Activated CD4-positive, alpha-beta T cell treated with anti-CD3 and anti-CD28 coated beads, Interleukin-2, amount 10 ng/mL, durations not matched to agents 24 days and 14 days (primary cell): ENCODE results near the gene RBKS. TPM values are rescaled to one million over a fixed set of nuclear protein-coding genes. Genes with fewer than 3 reads are reported as not detected.

ENCODE experiments used
- DNase-seq: peaks from one replicate; pipeline ENCODE4 v3.0.0; 2022
- H3K27ac Mint-ChIP-seq: one replicate; pipeline ENCODE4 v1.8.0; 2022; ENCODE audit warnings: mild to moderate bottlenecking, mixed read lengths
- H3K27me3 Mint-ChIP-seq: one replicate; pipeline ENCODE4 v1.8.0; 2022; ENCODE audit warnings: mixed read lengths
- H3K36me3 Mint-ChIP-seq: one replicate; pipeline ENCODE4 v1.8.0; 2022; ENCODE audit warnings: low read depth, mild to moderate bottlenecking, mixed read lengths
- H3K4me1 Mint-ChIP-seq: one replicate; pipeline ENCODE4 v1.8.0; 2021; ENCODE audit warnings: mixed read lengths
- H3K4me3 Mint-ChIP-seq: one replicate; pipeline ENCODE4 v1.8.0; 2022; ENCODE audit warnings: mild to moderate bottlenecking, moderate library complexity, mixed read lengths
- H3K9me3 Mint-ChIP-seq: one replicate; pipeline ENCODE4 v1.8.0; 2021; ENCODE audit warnings: mixed read lengths
- intact Hi-C: fragments of 100-400 bp; cut with micrococcal nuclease; formaldehyde crosslinking; loops from one replicate; pipeline ENCODE4 v1.15.1; 2023
- total RNA-seq: library from RNA; stranded (reverse); gene quantifications from 2 replicates; pipeline ENCODE4 v1.2.3, GENCODE V29; 2022

RBKS gene
- total RNA-seq, 1 donor from 2014 or later: 1.4 TPM

DNA sequence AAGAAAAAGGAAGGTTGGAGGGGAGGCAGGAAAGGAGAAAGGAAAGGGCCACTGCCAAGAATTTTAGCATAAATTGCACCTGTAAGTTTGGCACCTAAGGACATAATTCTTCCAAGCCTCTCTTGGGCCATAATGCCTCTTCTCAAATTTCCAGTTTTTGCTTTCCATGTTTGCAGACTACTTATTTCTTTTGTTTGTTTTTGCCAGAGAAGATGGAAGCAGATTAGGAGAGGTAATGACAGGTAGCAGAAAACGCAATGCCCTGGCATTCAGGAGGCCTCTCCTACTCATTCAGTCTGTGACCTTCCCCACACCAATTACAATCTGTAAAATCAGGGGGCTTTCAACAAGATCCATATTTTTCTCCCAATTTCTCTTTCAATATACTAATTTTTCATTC, 61.9 kb downstream of the RBKS start:
- H3K27me3 Mint-ChIP-seq: no peaks in the 10 kb centered on the region
- intact Hi-C loops: no loop called here
- H3K36me3 Mint-ChIP-seq: peaks cover 3% of the 10 kb centered on the region
- no peak overlapping the region for H3K27ac Mint-ChIP-seq
- DNase-seq: no peak
- H3K4me1 Mint-ChIP-seq: no peaks in the 10 kb centered on the region
- no peak overlapping the region for H3K4me3 Mint-ChIP-seq
- peaks cover 10% of the 10 kb centered on the region for H3K9me3 Mint-ChIP-seq

DNA sequence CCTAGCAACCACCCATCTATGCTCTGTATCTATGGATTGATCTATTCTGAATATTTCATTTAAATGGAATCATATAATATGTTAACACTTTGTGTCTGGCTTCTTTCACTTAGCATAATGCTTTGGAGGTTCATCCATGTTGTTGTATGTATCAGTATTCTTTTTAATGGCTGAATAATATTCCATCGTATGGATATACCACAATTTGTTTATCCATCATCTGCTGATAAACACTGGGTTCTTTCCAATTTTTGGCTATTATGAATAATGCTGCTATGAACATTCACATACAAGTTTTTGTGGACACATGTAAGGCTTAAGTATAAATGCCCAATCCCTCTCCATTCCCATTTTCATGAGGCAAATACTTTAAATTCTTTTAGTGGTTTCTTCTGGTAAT, 65.8 kb downstream of the RBKS start:
- Mint-ChIP-seq H3K27me3 (no peaks in the 10 kb centered on the region), H3K4me1 (no peaks in the 10 kb centered on the region), H3K36me3 (no peaks in the 10 kb centered on the region), H3K4me3 (no peak overlapping the region), H3K9me3 (peaks cover 10% of the 10 kb centered on the region), H3K27ac (no peak overlapping the region)
- intact Hi-C loops: no loop called here
- no peak for DNase-seq

DNA sequence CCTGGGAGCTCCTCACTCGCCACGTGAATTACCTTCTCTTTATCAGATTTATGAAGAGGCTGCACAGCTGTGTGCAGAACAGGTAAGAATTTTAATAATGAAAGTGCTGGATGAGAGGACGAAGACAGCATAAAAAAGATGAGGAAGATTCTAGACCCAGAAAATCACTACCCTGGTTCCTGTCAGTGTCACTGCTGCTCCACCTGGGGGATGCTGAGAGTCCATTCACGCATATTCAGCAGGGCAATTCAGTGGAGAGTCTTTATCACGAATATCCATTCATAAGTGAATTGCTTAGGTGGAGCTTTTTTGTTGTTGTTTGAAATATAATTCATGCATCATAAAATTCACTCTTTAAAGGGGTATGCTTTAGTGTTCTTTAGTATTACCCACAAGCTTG, 66.6 kb downstream of the RBKS start:
- Mint-ChIP-seq H3K27me3 (no peaks in the 10 kb centered on the region), H3K27ac (no peak overlapping the region), H3K36me3 (no peaks in the 10 kb centered on the region), H3K9me3 (peaks cover 10% of the 10 kb centered on the region), H3K4me3 (no peak overlapping the region), H3K4me1 (no peaks in the 10 kb centered on the region)
- no peak for DNase-seq
- intact Hi-C loops: no loop called here

DNA sequence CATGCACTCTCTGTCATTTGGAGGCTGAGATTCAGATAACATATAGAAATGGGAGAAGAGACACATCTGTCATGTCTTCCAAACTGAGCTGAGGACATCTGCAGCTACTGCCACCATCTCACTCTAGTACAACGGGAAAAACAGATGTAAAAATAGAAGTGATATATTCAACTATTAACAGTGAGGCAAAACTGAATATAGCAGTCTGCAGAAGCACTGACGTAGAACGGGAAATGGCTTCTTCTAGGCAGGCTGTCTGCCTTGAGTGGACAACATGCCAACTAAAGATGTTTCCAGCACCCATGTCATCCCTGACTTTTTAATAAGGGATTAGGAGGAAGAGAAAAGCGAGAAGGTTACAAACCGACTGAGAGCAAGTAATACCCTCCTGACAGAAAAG, 67.1 kb downstream of the RBKS start:
- DNase-seq: no peak
- Mint-ChIP-seq H3K36me3 (no peaks in the 10 kb centered on the region), H3K4me1 (no peaks in the 10 kb centered on the region), H3K27me3 (no peaks in the 10 kb centered on the region), H3K9me3 (peaks cover 10% of the 10 kb centered on the region), H3K27ac (no peak overlapping the region), H3K4me3 (no peak overlapping the region)
- intact Hi-C loops: no loop called here

DNA sequence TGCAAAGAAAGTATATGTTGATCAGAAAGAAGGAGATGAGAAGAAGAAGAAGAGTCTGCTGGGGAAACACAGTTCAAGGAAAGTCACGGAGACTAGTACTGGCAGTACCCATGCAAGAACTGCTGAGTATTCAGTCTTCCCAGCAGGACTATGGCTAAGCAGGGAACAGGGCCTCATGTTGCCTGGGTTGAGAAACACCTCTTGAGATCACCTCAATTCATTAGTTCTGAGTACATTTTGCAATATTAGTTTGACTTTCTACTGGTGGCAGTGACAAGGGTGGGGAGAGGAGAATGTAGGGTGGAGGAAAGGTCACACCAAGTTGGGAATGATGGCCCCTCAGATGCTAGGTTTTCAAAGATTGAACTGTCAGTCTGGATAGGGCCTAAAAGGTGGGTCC, 68.1 kb downstream of the RBKS start:
- Mint-ChIP-seq H3K4me3 (no peak overlapping the region), H3K27ac (no peak overlapping the region), H3K9me3 (peaks cover 10% of the 10 kb centered on the region), H3K4me1 (no peaks in the 10 kb centered on the region), H3K27me3 (no peaks in the 10 kb centered on the region), H3K36me3 (no peaks in the 10 kb centered on the region)
- intact Hi-C loops: no loop called here
- DNase-seq: no peak

DNA sequence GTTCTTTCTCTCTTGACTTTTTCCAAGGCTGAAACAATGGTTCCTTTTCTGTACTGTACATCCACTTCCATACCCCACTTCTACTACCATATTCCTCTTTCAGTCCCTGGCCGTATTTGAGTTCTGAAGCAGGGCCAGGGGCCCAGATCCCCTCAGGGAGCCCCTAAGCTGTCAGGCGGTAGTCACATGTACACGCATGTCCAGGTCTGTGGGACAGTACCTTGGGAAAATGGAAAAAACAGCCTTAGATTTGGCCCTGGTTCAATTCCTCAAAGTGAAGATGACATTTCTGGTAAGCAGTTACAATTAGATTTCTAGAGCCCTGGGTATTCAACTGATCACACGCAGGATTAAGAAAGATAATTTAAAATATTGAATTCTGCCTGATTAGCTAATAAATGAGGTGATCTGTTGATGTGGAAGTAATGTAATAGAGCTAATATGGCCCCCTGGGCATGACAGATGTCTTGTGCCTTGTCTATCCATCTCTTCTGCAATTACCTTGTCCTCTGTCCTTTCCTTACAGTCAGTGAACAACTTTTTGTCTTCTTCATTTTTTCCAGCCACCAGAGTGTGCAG, 74.2 kb downstream of the RBKS start:
- Mint-ChIP-seq H3K4me3 (no peak overlapping the region), H3K9me3 (no peaks in the 10 kb centered on the region), H3K27me3 (no peaks in the 10 kb centered on the region), H3K36me3 (no peaks in the 10 kb centered on the region), H3K4me1 (peaks cover 3% of the 10 kb centered on the region), H3K27ac (no peak overlapping the region)
- intact Hi-C loops: no loop called here
- no peak for DNase-seq

DNA sequence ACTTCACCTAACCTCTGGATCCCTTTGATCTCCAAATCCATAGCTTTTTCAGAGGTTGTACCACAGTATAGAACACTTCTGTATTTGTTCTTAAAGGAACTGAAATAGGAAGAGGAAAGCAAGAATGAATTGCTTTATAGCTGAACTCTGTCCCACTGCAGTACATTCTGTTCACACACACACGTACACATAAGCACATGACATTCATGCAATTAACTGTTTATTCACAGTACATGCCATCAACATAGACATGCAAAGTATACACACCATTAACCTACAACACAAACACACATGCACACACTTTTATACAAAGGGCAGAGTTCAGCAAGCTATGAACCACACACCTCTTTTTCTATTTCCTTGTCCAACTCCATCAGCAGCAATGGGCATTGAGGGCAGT, 75.4 kb downstream of the RBKS start:
- DNase-seq: no peak
- no peaks in the 10 kb centered on the region for H3K36me3 Mint-ChIP-seq
- H3K27ac Mint-ChIP-seq: no peak overlapping the region
- H3K4me3 Mint-ChIP-seq: no peak overlapping the region
- H3K4me1 Mint-ChIP-seq: peaks cover 3% of the 10 kb centered on the region
- intact Hi-C loops: no loop called here
- no peaks in the 10 kb centered on the region for H3K27me3 Mint-ChIP-seq
- H3K9me3 Mint-ChIP-seq: no peaks in the 10 kb centered on the region

DNA sequence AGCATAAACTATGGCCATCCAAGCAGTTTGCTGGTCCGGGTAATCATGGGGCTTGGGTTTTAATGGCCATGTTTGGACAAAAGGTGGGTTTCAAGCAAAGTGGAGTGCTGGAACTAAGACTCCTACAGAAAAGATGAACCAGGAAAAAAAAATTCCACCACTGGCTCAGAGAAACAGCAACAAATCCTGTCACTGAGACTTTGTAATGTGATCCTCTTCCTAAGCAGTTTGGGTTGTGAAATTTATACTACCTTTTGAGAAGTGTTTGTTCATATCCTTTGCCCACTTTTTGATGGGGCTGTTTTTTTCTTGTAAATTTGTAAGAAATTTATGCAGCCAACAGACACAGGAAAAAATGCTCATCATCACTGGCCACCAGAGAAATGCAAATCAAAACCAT, 78.4 kb downstream of the RBKS start:
- H3K27me3 Mint-ChIP-seq: no peaks in the 10 kb centered on the region
- no peak for DNase-seq
- H3K36me3 Mint-ChIP-seq: no peaks in the 10 kb centered on the region
- intact Hi-C loops: no loop called here
- H3K9me3 Mint-ChIP-seq: no peaks in the 10 kb centered on the region
- peaks cover 3% of the 10 kb centered on the region for H3K4me1 Mint-ChIP-seq
- no peak overlapping the region for H3K4me3 Mint-ChIP-seq
- no peak overlapping the region for H3K27ac Mint-ChIP-seq

DNA sequence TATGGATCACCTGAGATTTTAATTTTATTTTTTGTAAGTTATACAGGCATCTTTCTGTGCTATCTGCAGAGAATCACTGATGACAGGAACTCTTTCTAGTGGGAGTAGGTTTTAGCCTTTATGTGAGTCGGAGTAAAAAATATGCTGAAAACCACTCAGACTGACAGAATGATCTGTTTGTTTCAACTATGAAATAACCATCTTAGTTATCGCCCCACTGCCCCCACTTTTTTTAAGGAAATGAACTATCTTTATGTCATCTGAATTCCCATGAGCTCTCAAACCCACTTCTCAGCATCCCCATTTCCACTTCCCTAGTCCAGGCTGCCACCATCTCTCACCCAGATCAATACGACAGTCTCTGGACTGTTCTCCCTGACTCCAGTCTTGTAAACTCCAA, 79.7 kb downstream of the RBKS start:
- no peak overlapping the region for H3K27ac Mint-ChIP-seq
- no peak for DNase-seq
- H3K36me3 Mint-ChIP-seq: no peaks in the 10 kb centered on the region
- no peaks in the 10 kb centered on the region for H3K27me3 Mint-ChIP-seq
- H3K4me3 Mint-ChIP-seq: no peak overlapping the region
- H3K9me3 Mint-ChIP-seq: no peaks in the 10 kb centered on the region
- H3K4me1 Mint-ChIP-seq: peaks cover 3% of the 10 kb centered on the region
- intact Hi-C loops: no loop called here

DNA sequence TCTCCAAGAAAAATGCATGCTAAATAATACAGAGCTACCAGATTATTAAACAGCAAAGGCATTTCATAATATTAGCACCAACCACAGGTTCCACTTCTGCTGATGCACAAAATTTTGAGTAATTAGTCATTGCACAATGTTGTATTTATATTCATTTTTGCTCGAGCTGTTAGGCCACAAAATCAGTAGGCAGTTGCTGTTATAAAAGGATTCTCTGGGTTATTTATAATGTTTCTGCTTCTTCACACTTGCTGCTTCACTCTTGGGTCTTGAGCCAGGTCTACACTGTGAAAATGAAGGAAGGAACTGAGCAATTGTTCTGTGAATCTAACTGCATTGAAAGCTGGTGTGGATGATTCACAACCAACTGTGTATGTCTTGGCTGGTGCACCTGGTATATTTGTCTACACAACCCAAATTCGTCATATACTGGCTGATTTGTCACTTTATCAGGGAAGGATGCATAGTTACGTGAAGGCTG, 80.4 kb downstream of the RBKS start:
- Mint-ChIP-seq H3K9me3 (no peaks in the 10 kb centered on the region), H3K27ac (no peak overlapping the region), H3K4me3 (no peak overlapping the region), H3K36me3 (no peaks in the 10 kb centered on the region), H3K4me1 (peaks cover 3% of the 10 kb centered on the region), H3K27me3 (no peaks in the 10 kb centered on the region)
- intact Hi-C loops: no loop called here
- no peak for DNase-seq

DNA sequence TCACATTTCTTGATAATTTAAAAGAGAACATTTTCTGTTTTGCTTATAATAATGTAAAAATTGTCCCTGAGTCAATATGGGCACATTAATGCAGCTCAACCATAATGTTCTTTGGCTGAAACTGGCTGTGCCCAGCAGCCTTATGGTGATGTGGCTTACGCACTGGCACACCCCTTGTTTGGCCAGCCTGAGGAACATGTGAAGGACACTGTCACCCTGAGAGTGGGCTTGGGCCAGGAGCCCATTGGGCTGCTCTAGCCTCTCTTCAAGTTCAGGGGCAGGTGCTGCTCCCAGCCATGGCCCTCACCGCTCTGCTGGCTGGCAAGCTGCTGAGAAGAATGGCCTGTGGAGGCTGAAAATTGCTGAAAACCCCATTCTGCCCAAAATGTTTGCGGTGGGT, 81.2 kb downstream of the RBKS start:
- no peaks in the 10 kb centered on the region for H3K27me3 Mint-ChIP-seq
- intact Hi-C loops: no loop called here

DNA sequence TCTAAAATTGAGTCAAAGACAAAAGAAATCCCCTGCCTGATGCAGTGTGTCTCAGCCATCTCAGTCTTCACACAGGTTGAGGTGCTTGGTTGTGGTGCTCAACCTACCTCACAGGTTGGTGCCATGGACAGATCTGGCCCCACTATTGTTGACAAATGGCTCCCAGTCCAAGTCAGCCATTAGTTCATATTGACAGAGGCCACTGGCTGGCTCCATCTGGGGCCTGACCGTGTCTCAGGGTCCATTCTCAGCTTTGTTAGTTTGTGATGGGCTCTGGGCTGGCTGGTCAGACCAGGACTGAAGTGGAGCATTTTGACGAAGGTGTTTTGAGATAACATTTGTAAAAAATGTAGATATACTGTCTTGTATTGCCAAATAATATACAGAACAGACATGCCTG, 81.8 kb downstream of the RBKS start:
- no peak overlapping the region for H3K27ac Mint-ChIP-seq
- no peak overlapping the region for H3K4me3 Mint-ChIP-seq
- H3K36me3 Mint-ChIP-seq: no peaks in the 10 kb centered on the region
- intact Hi-C loops: no loop called here
- H3K4me1 Mint-ChIP-seq: peaks cover 3% of the 10 kb centered on the region
- H3K27me3 Mint-ChIP-seq: no peaks in the 10 kb centered on the region
- H3K9me3 Mint-ChIP-seq: no peaks in the 10 kb centered on the region
- DNase-seq: no peak

More for the DNA sequence above, 81.2 kb downstream of the RBKS start:
- H3K27ac Mint-ChIP-seq: no peak overlapping the region
- no peaks in the 10 kb centered on the region for H3K36me3 Mint-ChIP-seq
- no peak for DNase-seq
- H3K4me3 Mint-ChIP-seq: no peak overlapping the region
- no peaks in the 10 kb centered on the region for H3K9me3 Mint-ChIP-seq
- peaks cover 3% of the 10 kb centered on the region for H3K4me1 Mint-ChIP-seq

DNA sequence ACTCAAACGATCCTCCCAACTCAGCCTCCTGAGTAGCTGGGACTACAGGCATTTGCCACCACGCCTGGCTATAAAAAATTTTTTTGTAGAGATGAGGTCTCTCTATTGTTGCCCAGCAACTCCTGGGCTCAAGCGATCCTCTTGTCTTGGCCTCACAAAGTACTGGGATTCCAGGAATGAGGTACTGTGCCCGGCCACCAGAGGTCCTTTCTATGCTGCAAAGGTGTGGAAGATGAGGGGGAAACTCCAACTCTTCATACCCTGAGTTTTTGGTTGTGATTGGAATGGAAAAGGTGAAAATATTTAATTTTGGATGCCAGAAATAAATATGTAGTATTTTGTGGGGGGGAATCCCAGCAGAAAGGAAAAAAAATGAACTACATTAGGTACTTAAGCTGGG, 82.7 kb downstream of the RBKS start:
- Mint-ChIP-seq H3K27ac (no peak overlapping the region), H3K4me3 (no peak overlapping the region), H3K27me3 (no peaks in the 10 kb centered on the region), H3K4me1 (peaks cover 3% of the 10 kb centered on the region), H3K9me3 (no peaks in the 10 kb centered on the region), H3K36me3 (no peaks in the 10 kb centered on the region)
- peak; percentile 57 for DNase-seq
- intact Hi-C loops: no loop called here

DNA sequence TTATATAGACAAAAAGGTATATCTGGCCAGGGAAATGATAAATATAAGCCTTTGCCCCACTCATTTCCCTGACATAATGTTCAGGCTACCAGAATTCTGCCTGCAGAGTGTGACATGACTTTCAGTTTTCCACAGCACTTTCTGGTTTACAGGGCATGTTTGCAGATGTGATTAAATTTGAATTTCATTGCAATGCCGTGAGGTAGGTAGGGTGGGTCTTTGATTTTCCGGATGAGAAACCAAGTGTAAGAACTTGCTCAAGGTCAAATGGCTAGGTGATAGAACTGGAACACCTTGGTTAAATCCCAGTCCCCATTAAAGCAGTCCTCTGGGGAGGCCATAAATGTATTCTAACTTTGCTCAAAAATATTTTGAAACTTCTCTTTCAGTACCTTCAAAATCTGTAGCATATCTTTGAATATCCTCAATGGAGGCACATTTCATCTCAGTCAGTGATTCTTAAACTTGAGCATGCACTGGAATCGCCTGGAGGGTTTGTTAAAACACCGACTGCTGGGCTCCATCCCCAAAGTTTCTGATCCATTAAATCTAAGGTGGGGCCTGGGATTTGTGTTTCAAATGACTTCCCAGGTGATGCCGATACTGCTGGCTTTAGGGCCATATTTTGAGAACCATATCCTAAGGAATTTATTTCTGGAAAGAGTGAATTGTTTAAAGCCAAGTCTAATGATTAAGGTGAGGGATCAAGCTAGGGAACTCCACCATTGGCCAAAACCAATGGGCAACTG, 83.7 kb downstream of the RBKS start:
- intact Hi-C loops: no loop called here

DNA sequence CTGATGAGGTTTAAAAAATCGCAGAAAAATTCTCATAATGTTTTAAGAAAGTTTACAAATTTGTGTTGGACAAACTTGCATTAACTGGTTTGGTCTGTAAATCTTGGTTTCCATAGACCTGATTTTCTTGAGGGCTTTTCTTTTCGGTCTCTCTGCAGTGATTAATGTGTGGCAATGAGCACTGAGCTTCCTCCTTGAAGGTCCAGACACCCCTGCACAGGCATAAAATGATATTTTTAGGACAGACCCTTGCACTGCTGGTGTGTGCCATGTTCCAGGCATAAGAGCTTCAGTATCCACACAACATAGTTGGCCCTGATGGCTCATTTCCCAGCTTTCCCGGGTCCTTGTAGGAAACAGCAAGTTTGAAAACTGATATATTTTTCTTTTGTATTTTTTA, 85.0 kb downstream of the RBKS start:
- intact Hi-C loops: no loop called here
- Mint-ChIP-seq H3K4me3 (no peak overlapping the region), H3K36me3 (no peaks in the 10 kb centered on the region), H3K27me3 (no peaks in the 10 kb centered on the region), H3K27ac (no peak overlapping the region), H3K4me1 (no peaks in the 10 kb centered on the region), H3K9me3 (no peaks in the 10 kb centered on the region)
- DNase-seq: no peak

More for the DNA sequence above, 83.7 kb downstream of the RBKS start:
- Mint-ChIP-seq H3K9me3 (no peaks in the 10 kb centered on the region), H3K4me3 (no peak overlapping the region), H3K36me3 (no peaks in the 10 kb centered on the region), H3K4me1 (no peaks in the 10 kb centered on the region), H3K27me3 (no peaks in the 10 kb centered on the region), H3K27ac (no peak overlapping the region)
- DNase-seq: peak; percentile 38
